Uterus (tissue), 2 donors: ENCODE measurements around the gene POLA2.

Source experiments
- CTCF ChIP-seq, 4 experiments: fragments of 200-600 bp in 2 of 4; fragments of 450-650 bp in 2 of 4; sonication (generic) in 2 of 4; IDR thresholded peaks; one replicate each; pipeline ENCODE4 v1.5.1; 2016 to 2019; ENCODE audit warnings: antibody characterized with exemption in 4 of 4, mild to moderate bottlenecking in 2 of 4, moderate library complexity in 1 of 4
- POLR2A ChIP-seq, 2 donors: fragments of 450-650 bp; IDR thresholded peaks; one replicate each; pipeline ENCODE4 v1.6.1; 2016; ENCODE audit warnings: antibody characterized with exemption in 2 of 2, mild to moderate bottlenecking in 1 of 2, moderate library complexity in 1 of 2

- no peak for TF ChIP-seq CTCF (IDR thresholded peaks at IDR 0.05)
- no peak for TF ChIP-seq POLR2A (IDR thresholded peaks at IDR 0.05)
Measured at GRCh38 chr11:65287601-65288000, 25.8 kb downstream of the POLA2 start.
